Measurements from ENCODE around the gene CYP2U1. TPM values are rescaled to one million over a fixed set of nuclear protein-coding genes. Genes with fewer than 3 reads are reported as not detected.

The CYP2U1 gene
- polyA plus RNA-seq, 1 of the 3 experiments (the other 2 are of a cell fraction): 2.0 TPM

DNA sequence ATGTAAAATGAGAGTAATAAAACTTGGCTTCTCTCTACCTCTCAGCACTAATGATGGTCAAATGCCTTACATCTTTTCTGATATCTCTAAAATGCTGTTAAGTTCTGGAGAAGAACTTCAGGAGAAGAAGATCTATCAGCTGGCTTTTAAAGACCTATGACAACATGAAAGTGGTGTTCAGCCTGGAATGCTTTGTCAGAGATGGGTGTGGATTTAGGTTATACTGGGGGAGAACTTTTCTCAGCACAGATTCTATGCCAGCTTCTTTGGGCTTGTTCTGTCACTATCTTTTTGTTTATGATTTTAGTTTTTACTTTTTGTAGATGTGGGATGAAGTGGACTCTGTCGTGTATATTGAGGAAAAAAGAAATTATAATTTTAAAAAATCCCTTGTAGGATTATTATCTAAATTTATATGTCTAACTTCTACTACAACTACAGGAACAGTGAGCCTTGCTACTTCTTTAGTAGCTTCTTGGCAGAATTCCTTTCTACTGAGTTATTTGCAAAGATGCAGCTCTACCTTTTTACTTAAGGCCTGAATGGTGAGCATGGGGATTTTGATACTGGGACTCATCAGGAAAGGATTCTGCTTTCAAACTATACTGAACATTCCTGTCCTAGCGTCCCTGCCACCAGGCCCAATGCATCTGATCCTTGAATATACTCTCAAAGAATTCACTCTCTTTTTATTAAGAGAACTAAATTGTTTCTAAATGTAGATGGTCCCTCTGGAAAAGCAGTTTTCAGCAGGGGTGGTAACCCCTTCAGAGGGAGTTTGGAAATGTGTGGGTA, 19.6 kb downstream of the CYP2U1 start:
- DNase-seq: no peak
- Histone ChIP-seq H3K4me1 (ENCODE audit: control insufficient read depth in 1 of 2, insufficient read depth in 2 of 2, low read depth in 1 of 2, low read length in 1 of 2) (no peaks in the 10 kb centered on the region), H2AFZ (ENCODE audit: low read depth) (no peak overlapping the region), H4K20me1 (ENCODE audit: insufficient read depth) (no peaks in the 10 kb centered on the region), H3F3A (replicated peaks; ENCODE audit: insufficient read depth) (peaks cover 10% of the 10 kb centered on the region), H3K4me3 (ENCODE audit: low read depth in 2 of 2, low read length in 1 of 2) (no peak overlapping the region), H3K79me2 (ENCODE audit: insufficient read depth) (no peaks in the 10 kb centered on the region), H3K9me3 (no peaks in the 10 kb centered on the region), H3K27ac (ENCODE audit: low read depth in 2 of 2, low read length in 1 of 2) (peak overlapping the region in 1 of 2 experiments; percentile 57; a peak in 2 of 4 replicates), H3K9ac (no peak overlapping the region), H3K27me3 (ENCODE audit: insufficient read depth) (no peaks in the 10 kb centered on the region), H3K36me3 (replicated peaks in 1 of 2; ENCODE audit: control insufficient read depth in 1 of 2, insufficient read depth in 2 of 2, low read length in 1 of 2) (peaks cover 6 to 12% of the 10 kb centered on the region in 2 experiments), H3K4me2 (no peak overlapping the region), H3K9me2 (no peaks in the 10 kb centered on the region)
- 73% methylated on average over 2 of the region's 2 CpGs for WGBS (ENCODE audit: low lambda C conversion rate)
- TF ChIP-seq CHD2 (IDR thresholded peaks at IDR 0.05; ENCODE audit: low read length, partially characterized antibody) (no peak), FOXM1 (IDR thresholded peaks at IDR 0.05; ENCODE audit: low read depth) (no peak), CTCF (IDR thresholded peaks at IDR 0.05) (no peak), RXRA (IDR thresholded peaks at IDR 0.05; ENCODE audit: borderline replicate concordance, low read depth) (no peak), ELF1 (IDR thresholded peaks at IDR 0.05) (no peak), TAF1 (IDR thresholded peaks at IDR 0.05; ENCODE audit: borderline replicate concordance, low read depth, low read length) (no peak), SMC3 (IDR thresholded peaks at IDR 0.05; ENCODE audit: low read depth, low read length) (no peak), POLR2AphosphoS5 (IDR thresholded peaks at IDR 0.05; ENCODE audit: low read depth, low read length) (no peak), TEAD4 (IDR thresholded peaks at IDR 0.05; ENCODE audit: borderline replicate concordance, insufficient read depth) (no peak), NFIC (IDR thresholded peaks at IDR 0.05; ENCODE audit: borderline replicate concordance) (no peak), MEF2A (IDR thresholded peaks at IDR 0.05; ENCODE audit: borderline replicate concordance, low read depth) (no peak), YY1 (IDR thresholded peaks at IDR 0.05; ENCODE audit: low read depth) (no peak), FOSL2 (IDR thresholded peaks at IDR 0.05; ENCODE audit: borderline replicate concordance, low read depth) (no peak), SIN3A (IDR thresholded peaks at IDR 0.05; ENCODE audit: borderline replicate concordance, low read depth, low read length) (no peak), EP300 (IDR thresholded peaks at IDR 0.05; ENCODE audit: borderline replicate concordance in 1 of 2, low read depth in 1 of 2, low read length in 1 of 2) (no peak), FOXJ3 (CRISPR knock-in tag; IDR thresholded peaks at IDR 0.05) (no peak), GATA2 (CRISPR knock-in tag; IDR thresholded peaks at IDR 0.05) (no peak)
- TF ChIP-seq, protein P1, sequence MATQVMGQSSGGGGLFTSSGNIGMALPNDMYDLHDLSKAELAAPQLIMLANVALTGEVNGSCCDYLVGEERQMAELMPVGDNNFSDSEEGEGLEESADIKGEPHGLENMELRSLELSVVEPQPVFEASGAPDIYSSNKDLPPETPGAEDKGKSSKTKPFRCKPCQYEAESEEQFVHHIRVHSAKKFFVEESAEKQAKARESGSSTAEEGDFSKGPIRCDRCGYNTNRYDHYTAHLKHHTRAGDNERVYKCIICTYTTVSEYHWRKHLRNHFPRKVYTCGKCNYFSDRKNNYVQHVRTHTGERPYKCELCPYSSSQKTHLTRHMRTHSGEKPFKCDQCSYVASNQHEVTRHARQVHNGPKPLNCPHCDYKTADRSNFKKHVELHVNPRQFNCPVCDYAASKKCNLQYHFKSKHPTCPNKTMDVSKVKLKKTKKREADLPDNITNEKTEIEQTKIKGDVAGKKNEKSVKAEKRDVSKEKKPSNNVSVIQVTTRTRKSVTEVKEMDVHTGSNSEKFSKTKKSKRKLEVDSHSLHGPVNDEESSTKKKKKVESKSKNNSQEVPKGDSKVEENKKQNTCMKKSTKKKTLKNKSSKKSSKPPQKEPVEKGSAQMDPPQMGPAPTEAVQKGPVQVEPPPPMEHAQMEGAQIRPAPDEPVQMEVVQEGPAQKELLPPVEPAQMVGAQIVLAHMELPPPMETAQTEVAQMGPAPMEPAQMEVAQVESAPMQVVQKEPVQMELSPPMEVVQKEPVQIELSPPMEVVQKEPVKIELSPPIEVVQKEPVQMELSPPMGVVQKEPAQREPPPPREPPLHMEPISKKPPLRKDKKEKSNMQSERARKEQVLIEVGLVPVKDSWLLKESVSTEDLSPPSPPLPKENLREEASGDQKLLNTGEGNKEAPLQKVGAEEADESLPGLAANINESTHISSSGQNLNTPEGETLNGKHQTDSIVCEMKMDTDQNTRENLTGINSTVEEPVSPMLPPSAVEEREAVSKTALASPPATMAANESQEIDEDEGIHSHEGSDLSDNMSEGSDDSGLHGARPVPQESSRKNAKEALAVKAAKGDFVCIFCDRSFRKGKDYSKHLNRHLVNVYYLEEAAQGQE (IDR thresholded peaks at IDR 0.05; ENCODE audit: low read depth, low read length): no peak
- ChIA-PET CTCF (no interaction called here), POLR2A (no interaction called here)
